GM12872 (cell line): Measurements from ENCODE around the gene COL5A1.

Experiments used
- CTCF ChIP-seq: IDR thresholded peaks from 3 replicates; pipeline ENCODE4 v1.5.1; 2011; ENCODE audit warnings: low read depth, mild to moderate bottlenecking, low read length, moderate library complexity; ENCODE audit not compliant: insufficient read depth

COL5A1 gene

DNA sequence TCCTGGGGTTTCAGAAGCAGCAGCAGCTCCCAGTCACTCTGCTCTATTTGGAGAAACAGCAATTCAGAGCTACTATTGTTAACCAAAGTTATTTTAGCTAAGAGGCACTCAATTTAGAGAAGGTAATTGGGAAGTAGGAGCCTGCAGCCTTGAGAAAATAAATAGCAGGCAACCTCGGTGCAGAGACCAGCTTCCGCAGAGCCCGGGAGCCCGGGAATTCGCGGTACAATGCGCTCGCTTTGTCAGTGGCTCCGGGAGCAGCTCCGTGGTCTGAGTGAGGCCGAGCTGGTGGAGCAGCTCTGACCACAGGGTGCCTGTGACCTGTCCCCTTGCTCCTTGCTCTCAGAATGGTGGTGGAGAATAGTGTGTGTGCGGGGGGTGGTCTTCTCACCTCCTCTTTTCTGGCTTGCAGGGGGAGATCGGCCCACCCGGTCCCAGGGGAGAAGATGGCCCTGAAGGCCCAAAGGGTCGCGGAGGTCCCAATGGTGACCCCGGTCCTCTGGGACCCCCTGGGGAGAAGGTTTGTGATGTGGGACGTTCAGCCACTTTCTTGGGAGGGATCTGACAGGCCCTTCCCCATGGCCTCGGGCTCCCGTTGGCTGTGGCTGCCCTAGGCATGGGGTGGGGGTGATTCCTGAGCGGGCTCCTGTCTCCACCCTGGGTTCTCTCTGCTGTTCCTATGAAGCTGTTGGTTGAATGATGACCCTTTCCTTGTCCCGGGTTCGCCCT lies 143.1 kb downstream of the COL5A1 start:
- TF ChIP-seq CTCF, result no peak

DNA sequence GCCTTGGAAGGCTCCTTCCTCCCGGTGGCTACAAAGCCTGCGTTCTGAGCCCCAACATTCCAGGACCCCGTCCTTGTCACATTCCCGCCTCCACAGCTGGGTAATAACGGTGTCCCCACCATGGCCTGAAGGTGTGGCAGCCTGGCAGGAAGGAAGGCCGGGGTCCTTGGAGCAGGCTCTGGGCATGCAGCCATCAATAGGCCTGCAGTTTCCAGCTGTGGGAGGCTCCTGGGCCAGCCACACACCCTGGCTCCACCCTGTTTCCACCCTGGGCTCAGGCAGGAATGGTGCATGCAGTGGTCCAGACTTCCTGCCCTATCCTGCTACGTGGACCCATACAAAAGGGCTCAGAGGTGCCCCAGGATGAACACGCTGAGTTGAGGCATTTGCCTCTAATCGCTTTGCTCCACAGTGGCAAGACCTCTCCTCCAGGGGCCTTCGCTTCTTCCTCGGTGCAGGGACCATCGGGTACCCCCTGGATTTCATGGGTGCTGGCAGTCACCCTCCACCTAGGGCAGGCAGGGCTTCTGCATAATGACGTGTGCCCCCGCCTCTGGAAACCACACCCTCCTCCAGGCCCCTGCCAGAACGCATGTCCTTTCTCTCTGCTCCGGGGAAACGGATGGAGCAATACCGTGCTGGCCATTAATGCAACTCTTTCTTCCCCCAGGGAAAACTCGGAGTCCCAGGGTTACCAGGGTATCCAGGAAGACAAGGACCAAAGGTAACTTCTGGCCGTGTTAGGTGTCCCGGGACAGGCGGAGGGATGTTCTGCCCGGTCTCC lies 143.9 kb downstream of the COL5A1 start:
- no peak for TF ChIP-seq CTCF

- no peak for TF ChIP-seq CTCF
These were observed 146.3 kb downstream of the COL5A1 start for GRCh38 chr9:134787601-134788531.

GRCh38 chr9:134789168-134789567 lies 147.6 kb downstream of the COL5A1 start:
- TF ChIP-seq CTCF, result no peak

DNA sequence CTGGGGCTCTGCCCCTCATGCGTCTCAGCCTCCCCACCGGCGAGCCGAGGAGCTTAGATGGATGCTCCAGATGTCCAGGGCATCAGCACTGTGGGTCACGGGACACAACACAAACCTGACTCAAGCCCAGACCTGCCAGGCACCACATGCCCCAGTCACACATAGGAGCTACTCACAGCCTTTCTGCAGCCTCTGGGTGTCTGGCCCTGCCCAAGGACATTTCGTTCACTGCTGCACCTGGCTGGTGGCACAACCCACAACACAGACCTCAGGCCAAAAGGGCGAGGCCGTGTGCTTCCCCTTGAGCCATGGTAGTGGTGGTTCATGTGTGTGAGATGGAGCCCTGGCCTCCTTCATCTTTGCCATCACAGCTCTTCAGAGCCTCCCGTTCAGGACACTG lies 149.4 kb downstream of the COL5A1 start:
- TF ChIP-seq CTCF, result no peak

DNA sequence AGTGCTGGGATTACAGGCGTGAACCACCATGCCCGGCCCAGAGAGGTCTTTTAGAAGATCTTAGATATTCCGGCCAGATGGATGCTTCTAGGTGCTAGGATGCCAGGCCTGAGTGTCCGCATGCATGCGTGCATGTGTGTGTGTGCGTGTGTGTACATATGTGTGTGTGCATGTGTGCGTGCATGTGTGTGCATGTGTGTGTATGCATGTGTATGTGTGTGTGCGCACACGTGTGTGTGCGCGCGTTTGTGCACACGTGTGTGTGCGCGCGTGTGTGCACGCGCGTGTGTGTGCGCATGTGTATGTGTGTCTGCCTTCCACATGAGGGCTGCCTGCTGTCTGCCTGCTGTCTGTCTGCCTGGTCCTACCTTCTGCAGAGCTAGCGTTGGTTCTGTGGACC lies 151.0 kb downstream of the COL5A1 start:
- no peak for TF ChIP-seq CTCF
